ENCODE measurements around the gene SEC62.
"Not testable (repeated sequence)": the region's sequence is repeated elsewhere in the genome, so short reads cannot be mapped to it uniquely, and the experiment has no call there.

SEC62 gene

DNA sequence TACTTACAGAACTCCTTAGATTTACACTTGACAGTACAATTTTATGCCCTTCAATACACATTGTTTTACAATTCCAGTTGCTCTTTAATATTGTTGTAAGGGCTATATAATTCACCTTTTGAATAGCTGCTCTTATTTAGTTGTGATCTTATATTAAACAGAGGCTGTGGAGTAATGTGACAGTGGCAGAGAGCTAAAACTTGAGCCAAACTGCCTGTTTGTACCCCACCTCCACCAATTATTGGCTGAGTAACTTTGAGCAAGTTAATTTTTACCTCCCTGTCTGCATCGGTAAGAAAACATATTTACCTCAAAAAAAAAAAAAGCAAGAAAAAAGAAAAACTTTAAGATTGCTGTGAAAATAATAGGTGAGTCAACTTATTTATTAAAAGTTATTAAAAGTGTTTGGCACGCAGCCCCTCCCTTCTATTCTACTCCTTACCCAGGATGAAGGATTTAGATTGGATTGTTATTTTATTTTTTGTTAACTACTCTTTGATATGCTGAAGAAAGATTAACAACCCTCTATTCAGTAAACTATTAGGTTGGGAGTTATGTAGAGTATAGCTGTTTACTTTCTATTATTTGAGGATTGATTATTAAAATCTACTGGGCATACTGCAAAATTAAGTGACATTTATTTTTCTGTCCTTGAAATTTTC is 1.7 kb downstream of the SEC62 start:
- DNase-seq, result no peak

DNA sequence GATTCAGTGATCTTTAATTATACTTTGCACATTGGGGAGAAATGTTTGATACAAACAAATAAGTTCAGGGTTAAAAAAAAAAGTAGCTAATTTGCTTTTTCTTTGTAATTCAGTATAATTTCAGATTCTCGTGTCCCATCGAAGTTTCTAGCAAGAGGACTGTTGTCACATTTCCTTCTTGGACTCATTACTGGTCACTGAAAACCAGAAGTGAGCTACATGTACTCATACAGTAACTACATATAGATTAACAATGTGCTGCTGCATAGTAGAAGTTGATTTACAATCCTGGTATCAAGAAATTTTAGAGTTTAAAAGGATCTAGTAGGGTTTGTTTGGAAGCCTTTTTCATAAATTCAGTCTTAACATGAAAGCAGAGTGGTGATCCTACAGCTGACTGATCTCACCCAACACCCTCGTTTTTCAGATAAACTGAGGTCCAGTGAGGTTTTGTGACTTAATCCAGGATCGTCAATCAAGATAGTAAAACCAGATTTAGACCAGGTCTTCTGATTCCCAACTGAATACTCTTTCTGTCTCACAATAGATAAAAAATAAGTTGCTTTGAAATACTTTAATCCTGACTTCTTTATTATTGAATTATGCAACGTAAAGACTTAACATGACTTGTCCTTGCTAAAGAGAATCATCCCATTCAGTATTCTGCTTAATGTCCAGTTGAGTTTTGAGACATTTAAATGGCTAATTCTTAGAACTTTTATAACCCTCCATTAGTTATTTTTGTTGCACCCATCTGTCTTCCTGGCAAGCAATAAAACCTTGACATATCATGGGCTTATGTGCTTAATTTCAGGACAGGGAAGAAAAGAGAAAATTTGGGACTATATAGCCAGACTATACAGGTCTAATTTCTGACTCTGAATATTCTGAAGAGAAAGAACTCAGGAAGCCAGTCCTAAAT is 2.8 kb downstream of the SEC62 start:
- no peak for DNase-seq

DNA sequence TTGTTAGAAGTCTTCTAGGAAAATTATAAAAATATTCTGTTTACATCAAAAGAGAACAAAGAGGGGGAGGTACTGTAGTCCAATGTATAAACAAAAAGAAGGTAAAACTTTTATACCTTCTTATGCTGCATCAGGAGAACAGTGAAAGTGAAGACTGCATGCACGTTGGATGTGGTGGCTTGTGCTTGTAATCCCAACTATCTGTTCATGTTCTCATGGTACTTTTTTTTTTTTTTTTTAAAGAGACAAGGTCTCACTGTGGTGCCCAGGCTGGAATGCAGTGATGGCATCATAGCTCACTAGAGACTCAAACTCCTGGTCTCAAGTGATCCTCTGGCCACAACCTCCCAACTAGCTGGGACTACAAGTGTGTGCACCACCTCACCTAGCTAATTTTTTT is 4.2 kb downstream of the SEC62 start:
- no peak for DNase-seq

DNA sequence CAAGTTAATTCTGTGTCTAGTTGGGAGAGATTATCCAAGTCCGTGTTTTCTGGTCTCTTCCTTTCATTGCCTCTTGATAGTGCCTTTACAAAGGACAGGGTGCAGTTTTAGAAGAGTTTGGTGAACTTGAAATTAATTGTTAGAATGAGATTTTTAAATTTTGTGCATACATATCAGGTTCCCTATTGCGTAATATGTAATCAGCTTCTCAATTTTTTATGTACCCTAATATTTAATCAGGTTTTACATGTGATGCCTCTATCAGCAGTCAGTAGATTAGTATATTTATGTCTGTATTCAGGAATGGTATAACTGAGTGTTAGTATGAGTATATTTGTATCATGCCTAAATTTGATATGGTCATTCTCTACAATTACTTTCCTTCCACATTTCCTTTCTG is 4.9 kb downstream of the SEC62 start:
- DNase-seq, result no peak

DNA sequence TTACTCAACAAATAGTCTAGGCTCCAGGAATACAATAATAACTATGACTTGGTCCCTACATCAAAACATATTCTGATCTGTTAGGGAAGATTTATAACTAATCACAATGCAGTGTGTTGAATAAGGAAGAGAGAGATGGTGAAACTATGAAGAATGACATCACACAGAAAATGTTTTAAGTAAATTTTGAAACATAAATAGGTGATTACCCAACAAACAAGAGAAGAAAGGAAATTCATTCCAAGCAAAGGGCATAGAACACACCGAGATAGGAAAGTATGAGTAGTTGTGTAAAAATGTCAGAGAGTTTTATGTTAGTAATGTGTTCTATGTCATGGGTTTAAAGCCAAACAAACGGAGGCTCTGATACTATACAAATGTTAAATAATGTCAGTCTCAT is 13.4 kb downstream of the SEC62 start:
- no peak for DNase-seq

DNA sequence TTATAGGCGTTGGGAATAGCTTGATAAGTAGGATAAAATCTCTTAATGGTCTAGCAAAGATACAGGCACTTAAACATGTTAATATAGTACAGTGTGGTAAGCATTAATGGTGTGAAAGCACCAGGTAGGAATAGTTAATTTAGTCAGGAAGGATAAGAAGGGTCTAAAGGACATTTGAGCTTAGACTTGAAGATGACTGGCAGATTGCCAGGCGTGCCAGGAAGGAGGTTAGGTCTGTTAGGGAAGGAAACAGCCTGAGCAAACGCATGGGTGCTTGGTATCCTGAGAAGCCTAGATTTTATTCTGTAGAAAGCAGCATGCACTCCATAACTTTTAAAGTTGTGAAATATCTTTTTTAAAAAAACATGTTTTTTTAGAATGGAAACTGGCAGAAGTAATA is 17.7 kb downstream of the SEC62 start:
- no peak for DNase-seq

DNA sequence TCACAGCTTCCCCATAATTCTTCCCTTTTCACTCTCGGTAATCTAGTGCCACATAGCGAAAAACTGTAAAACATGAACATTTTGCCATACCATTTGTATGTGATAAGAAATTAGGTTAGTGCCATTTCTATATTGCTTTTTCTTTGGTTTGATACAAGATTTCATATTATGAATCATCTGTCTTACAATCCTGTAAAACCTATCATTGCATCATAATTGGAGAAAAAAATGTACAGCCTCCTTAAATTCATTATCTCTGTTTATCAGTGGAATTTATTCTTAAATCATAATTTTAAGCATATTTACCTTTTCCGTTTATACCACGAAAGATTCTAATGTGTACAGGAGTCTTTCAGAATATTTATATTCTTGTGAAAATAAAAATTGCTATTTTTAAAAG is 23.8 kb downstream of the SEC62 start:
- no peak for DNase-seq

DNA sequence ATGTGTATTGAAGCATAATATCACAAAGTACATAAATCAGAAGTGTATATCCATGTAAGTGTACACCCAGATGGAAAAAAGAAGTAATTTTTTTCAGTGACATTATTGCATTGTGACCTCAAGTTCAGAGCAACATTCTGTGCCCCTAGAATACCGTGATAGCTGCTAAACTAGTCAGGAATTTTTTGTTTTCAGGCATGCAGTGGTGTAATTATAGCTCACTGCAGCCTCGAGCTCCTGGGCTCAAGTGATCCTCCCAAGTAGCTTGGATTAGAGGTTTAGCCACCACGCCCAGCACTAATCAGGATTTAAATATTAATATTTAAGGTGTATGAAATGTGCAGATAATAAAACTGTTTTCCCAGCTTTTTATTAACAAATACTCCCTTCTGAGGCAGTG is 25.5 kb downstream of the SEC62 start:
- no peak for DNase-seq

DNA sequence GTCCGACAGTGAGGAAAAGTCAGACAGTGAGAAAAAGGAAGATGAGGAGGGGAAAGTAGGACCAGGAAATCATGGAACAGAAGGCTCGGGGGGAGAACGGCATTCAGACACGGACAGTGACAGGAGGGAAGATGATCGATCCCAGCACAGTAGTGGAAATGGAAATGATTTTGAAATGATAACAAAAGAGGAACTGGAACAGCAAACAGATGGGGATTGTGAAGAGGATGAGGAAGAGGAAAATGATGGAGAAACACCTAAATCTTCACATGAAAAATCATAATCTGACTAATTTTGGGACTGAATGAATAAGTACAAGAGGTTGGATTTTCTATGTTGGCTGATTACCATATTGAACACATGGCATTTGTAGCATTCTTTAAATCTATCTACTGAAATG is 26.2 kb downstream of the SEC62 start:
- DNase-seq, result no peak

DNA sequence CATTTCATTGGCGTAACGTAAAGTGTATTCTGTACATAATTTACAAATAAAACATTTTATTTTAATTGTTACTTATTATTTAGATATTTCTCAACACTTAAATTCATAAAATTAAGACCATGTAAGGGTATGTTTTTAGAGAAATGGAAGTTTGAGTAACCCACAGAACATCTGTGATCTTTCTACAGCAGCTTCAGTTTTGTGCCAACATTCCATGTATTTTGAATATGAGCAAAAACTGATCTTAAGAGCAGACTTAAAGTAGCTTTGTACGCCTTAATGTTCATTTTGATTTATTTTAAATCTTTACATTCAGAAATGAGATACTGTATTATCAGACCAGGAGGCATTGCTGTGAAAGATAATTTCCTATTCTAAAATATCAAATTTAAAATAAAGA is 27.2 kb downstream of the SEC62 start:
- DNase-seq, result no peak

DNA sequence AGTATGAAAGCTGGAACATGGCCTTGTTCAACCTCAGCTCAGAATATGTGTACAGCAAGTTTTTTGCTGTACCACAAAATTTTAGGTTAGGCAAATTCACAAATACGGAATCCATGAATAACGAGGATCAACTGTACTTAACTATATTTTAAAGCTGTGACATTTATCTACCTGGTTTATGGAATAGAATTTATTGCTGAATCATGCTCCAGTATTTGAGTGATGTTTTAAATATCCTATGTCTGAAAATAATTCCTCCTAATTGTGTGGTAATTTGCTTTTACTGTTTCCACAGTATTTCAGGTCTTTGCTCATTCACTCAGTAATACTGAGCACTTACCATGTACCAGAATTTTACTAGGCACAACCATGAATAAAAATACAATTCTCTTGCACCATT is 29.5 kb downstream of the SEC62 start:
- DNase-seq, result no peak

DNA sequence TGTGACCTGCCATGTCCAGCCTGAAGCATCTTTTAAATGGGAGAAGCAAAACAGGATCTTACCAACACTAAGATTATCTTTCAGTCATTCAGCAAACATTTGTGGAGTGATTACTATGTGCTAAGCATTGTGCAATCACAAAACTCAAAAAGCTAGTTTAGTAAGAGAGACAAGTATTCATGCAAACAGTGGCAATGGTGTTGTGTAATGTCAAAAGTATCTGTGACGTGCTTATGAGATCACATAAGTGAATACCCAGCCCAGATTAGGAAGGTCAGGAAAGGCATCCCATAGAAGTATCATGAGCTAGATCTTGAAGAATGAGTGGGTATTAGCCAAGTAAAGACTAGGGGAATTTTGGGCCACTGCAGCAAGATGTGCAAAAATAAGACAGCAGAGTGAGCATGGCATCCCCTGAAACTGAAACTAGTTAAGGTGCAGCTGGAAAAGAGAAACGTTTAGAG is 32.1 kb downstream of the SEC62 start:
- DNase-seq, result no peak

DNA sequence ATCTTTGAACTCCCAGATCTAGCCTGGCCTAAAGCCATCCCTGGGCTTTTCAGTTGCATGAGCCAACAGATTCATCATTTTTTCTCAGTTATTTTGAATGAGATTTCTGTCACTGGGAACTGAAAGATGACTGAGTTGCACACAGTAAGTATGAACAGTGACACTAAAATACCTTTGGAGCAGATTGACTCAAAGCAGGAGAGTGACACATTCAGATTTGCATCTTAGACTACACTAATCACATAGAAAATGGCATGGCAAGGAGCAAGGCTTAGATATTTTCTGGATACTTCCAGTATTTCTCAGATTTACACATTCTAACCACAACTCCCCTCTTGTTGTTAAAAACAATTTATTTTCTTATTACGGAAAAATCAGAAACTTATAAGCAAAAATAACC is 32.8 kb downstream of the SEC62 start:
- no peak for DNase-seq

DNA sequence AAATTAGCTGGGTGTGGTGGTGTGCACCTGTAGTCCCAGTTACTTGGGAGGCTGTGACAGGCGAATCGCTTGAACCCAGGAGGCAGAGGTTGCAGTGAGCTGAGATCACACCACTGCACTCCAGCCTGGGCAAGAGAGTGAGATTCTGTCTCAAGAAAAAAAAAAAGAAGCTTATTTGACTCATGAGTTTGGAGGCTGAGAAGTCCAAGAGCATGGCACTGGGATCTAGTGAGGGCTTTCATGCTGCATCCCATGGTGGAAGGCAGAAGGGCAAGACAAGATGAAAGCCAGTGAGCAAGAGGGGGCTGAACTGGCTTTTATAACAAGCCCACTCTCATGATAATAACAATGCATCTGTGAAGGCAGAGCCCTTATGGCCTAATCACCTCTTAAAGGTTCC is 33.4 kb downstream of the SEC62 start:
- DNase-seq, result no peak

DNA sequence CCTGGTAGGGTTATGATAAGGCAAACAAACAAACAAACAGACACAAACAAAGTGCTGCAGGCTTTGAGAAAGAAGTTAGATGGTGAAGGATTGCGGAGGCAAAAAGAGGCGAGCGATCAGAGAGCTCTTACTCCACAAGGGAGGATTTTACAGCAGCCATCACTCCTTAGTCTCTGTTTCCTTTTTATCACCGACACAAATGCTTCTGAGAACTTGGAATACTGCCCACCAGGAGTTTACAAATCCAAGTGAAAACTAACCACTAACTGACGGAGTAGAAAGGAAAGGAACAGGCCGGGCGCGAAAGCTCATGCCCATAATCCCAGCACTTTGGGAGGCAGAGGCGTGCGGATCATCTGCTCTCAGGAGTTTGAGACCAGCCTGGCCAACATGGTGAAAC is 35.6 kb downstream of the SEC62 start:
- no peak for DNase-seq

DNA sequence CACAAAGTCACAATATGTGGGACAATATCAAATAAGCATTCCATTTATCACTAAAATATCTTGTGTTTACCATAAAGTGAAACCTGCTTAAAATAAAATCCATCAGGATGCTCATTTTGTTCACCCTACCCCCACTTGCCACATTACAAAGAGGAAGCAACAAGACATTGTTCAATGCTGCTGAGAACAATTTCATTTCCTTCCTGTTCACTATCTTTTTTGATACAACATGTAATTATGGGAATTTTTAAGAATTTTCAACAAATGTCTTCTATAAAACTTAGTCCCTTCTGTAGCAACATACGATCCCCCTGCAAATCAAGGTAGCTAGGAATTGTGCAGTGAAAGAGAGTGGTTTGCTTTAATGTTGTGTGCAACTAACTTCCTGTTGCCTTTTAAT is 36.3 kb downstream of the SEC62 start:
- DNase-seq, result no peak

DNA sequence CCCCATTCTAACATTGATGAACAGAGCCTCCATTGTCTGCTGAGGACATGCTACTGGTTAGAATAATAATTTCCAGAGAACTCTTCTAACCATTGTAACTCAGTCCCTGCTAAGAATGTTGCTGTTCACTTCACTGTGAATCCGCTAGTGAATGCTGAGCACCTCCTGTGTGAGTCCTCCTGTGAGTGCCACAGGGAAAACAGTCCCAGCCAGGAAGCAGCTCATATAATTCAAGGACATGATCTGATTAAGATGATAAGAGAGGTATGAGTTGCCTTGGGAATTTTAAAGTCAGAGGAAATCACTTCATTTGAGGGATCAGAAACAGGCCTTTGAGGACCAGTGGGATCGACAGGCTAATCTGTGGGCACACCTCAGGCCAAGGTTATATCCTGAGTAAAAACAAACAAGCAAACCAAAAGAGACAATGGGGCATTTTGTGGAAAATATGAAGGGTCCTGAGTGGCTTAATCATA is 37.3 kb downstream of the SEC62 start:
- no peak for DNase-seq

DNA sequence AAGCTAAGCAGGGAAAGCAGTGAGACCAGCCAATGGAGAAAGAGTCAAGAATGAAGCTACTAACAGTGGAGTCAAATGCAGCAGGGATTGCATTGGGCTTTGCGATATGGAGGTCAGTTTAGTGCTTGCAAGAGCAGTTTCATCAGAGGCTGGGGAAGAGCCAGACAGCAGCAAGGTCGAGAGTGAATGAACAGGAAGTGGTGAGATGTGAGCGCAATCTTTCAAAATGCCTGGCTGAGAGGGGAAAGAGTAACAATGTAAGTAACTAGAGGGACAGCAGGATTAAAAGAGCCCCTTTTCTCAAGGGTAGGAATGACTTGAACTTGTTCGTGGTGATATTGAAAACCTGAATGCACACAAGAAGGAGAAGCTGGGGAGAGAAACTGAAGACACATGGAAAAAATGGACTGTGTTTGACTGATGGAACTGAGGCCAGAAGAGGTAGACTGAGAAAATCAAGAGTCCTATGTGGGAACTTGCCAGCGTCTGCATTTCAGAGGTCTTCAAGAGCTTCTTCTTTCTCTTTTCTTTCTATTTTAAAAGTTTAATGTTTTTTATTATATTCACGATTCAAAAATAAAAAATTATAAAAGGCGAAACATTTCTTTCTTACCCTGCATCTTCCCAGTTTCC is 40.5 kb downstream of the SEC62 start:
- no peak for DNase-seq

DNA sequence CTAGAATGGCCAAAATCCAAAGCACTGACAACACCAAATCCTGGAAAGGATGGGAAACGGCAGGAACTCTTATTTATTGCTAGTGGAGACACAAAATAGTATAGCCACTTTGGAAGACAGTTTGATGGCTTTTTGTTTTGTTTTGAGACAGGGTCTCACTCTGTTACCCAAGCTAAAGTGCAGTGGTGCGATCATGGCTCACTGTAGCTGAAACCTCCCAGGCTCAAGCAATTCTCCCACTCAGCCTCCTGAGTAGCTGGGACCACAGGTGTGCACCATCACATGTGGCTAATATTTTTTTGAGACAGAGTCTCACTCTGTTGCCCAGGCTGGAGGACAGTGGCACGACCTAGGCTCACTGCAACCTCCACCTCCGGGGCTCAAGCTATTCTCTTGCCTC is 43.9 kb downstream of the SEC62 start:
- no peak for DNase-seq

DNA sequence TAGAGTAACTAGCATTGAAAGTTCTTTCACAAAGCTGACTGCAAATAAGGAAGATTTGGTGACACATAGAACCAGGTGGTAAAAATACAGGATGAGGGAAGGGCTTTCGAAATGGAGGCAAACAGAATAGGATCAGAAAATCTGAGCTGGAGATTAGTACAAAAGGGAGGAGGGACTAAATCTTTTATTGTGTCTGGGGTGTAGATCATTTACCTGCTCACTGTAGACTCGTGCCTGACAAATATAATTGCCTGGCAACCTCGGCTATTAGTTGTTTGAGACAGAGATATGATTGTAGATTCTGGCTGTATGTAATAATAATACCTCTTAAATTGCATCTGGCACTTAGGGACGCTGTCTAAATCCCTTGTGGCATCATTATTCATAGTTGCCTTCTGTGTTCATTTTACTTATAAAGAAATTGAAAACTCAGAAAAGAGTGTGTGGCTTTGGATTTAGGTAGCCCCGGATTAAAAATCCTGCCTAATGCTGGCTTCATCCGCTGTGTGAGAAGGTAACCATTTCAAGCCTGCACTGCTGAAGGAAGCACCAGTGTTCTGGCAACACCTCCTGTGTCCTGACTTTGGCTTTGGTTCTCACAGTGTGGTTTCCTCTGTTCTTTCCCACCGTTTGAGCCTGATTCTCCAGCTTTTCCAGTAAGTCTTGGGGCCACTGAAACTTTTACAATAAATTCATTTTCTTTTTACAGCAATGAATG is 46.2 kb downstream of the SEC62 start:
- DNase-seq, result no peak

DNA sequence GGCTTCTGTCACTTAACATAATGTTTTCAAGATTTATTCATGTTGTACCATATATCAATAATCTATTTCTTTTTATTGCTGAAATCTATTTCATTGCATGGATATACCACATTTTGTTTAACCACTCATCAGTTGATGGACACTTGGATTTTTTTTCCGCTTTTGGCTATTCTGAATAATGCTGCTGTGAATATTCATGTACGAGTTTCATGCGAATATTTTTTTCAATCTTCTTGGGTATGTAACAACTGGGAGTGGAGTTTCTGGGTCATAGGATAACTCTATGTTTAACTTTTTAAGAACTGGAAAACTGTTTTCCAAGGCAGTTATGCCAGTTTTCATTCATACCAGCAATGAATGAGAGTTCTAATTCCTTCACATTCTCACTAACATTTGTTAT is 49.5 kb downstream of the SEC62 start:
- DNase-seq, result no peak

DNA sequence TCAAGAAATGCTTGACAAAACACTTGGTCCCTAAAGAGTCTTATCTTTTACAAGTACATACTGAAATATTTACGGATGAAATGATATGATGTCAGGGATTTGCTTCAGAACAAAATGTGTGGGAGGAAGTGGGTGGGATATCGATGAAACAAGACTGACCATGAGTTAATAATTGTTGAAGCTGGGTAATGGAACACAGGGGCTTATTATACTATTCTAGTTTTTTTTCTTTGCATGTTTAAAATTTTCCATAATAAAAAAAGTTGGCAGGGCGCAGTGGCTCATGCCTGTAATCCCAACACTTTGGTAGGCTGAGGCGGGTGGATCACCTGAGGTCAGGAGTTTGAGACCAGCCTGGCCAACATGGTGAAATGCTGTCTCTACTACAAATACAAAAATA is 52.7 kb downstream of the SEC62 start:
- DNase-seq, result not testable (repeated sequence)

DNA sequence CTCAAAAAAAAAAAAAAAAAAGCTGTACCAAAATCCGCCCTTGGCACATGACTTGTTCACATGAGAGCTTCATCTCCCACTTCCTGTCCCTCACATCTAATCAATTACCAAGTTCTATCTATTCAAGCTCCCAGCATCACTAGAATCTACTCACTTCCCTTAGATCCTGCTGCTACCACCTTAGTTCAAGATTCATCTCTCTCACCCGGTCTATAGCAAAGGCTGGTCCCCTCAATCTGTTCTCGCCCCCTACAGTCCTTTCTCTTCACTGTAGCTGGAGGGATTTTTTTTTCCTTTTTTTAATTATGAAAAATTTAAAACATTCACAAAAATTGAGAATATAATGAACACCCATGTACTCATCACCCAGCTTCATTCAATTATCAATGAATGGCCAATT is 54.5 kb downstream of the SEC62 start:
- DNase-seq, result no peak

All from NCI-H345 (cell line).